Measurements from ENCODE around the gene PPP3CA.
"Not testable (repeated sequence)": the region's sequence is repeated elsewhere in the genome, so short reads cannot be mapped to it uniquely, and the experiment has no call there.

PPP3CA gene

GRCh38 chr4:101205916-101206315 is 141.4 kb downstream of the PPP3CA start:
- no peak for DNase-seq

DNA sequence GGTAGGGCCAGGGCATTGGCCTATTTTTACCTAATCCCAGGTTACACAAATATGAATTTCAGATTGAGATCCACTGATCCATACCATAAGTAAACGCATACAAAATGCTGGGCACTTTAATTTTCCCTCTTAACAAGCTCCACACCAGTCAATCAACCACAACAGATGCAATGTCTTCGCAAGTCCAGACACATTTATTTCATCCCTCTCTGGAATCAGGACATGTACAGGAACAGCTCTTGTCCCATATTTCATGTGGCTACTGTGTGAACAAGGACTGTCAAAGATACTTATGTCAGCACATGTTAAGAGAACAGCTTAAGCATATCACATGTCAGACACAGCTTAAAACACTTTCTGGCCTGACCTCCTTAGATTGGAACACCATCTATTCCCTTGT is 145.9 kb downstream of the PPP3CA start:
- DNase-seq = no peak

DNA sequence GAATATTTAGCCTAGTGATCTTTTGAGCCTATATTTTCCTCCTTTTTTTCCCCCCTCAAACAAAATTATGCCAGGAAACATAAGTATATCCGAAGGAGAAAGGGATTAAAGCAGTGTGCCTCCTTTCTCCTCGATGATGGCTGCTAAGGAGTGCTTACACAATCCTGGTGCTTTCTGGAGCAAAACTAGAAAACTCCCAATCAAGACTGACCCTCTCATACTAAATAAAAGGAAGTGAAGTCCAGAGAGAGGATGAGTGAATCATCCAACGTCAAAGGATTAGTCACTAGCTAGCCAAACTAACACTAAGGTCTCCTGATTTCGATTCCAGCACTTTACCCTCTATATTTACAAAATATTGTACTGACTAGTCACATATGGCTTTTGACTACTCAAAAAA is 146.8 kb downstream of the PPP3CA start:
- DNase-seq = no peak

DNA sequence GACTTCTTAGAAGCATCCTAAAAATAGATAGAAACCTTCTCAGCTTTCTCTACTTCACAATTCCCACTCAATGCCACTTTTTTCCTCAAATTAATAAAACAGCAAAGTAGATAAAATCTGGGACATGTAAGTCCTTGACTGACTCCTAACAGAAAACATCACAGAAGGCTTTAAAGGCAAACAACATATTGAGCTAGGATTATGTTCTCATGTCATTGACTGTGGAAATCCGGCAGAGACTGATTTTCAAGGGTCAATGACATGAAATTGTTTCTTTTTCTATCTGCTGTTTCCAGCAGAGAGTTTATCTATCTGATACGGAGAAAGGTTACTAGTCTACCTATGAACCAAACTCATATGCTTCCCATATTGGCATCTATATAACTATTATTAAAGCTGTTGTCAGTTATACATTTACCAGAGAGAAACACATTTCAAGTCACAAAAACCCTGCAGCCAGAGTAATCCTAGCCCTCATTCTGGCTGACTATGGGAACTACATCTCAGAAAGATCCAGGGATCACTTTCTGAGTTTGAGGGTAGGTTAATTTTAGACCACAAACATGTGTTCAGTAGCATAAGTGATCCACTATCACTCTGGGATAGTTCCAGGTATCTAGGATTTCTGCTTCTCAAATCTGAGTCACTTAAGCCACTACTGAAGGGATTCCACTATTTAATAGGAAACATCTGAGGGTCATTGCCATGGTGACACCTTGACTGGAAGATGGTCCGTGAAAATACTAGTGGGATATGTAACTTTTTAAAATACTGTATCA is 147.6 kb downstream of the PPP3CA start:
- no peak for DNase-seq

DNA sequence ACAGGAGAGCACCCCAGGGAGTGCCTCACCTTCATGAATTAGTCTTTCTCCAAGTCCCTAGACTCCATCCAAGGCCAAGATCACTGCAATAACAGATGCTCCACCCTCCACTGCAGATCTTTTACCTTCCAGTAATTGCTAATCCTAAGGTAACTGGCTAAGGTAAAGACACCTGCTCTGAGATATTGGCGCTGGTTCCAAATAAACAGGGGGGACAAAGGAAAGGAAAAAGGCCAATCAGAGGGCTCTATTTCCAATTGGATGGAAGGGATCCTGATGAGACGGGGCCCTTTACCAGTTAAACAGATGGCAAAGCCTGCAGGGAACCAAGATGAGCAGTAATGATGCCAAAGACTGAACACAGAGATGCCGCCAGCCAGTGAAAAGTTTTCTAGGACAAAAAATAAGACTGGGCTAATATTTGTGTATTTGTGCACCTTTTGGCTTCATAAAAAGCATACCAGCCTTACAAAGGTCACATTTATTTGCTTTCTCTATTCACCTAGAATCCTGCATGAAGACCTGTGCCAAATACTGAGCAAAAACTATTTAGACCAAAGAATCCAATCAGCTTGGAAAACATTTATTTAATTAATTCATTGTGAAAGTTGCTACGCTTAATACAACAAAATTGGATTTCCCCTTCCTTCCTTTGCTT is 148.5 kb downstream of the PPP3CA start:
- no peak for DNase-seq

- no peak for DNase-seq
These were observed 150.0 kb downstream of the PPP3CA start for GRCh38 chr4:101197350-101197749.

DNA sequence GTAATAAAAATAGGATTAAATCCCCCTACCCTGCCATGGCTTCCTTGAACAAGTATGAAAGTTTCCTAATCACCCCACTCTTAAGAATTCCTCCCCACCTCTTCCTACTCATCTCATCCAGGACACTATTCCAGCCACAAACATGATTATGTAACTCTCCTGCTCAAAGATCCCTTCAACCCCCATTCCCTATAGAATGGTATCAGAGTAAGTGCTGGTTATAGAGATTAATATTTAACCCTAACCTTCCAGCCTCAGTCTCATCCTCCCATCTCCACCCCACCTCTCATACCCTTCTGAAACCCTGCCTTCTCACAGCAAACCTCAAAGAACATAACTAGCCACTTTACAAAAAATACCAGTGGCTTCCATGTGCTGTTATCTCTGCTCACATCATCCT is 155.1 kb downstream of the PPP3CA start:
- DNase-seq = no peak

DNA sequence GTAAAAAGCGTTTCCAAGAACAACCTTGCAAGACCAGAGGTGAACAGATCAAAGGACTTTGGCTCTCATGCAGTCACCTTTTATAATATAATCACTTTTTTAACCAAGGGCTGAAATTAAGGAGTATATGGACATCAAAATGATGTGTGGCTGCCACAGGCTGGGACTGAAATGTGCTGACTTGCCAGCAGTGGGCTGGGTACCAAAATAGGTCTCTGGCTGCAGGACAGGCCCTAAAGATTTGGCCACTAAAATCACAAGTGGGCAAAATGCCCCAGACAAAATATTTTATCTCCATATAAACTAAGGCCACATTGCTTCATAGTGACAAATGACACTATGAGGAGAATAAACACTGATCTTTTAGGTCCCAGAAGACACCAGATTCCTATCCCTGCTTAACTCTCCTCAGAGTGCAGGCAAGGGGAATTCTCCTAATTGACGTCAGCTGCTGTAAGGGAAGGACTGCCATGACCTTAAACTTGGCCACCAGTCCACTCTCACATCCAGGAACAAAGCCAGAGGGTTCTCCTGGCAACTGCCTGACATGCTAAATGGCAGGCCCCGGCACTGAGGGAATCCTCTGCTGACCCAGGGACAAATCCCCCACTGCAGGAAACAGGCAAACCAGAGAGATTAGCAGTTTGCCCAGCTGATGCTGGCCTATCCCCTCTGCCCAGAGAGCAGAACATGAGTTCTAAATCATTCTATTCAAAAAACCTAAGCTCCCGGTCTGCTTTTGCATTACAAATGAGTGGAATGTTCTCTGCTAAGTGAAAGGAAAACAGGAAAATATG is 155.8 kb downstream of the PPP3CA start:
- DNase-seq = no peak

GRCh38 chr4:101190751-101191150 is 156.6 kb downstream of the PPP3CA start:
- DNase-seq = no peak

- DNase-seq = no peak
These were observed 158.4 kb downstream of the PPP3CA start for GRCh38 chr4:101188906-101189305.

DNA sequence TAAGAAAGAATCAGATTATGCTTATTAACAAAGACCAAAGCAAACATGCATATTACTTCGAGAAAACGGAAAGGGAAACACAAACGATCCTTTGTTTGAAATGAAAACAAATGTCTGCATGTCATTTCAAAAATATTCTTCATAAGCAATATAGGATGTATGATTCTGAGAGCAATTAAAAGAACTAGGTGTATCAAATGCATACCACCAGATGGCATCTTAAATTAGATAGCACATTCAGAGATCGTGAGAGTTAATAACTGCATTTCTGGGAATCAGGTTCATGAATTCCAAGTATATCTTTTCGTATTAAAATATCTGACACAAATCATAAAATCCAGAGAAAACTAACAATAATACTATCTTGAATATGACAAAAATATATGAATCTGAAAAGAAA is 159.5 kb downstream of the PPP3CA start:
- DNase-seq = no peak

DNA sequence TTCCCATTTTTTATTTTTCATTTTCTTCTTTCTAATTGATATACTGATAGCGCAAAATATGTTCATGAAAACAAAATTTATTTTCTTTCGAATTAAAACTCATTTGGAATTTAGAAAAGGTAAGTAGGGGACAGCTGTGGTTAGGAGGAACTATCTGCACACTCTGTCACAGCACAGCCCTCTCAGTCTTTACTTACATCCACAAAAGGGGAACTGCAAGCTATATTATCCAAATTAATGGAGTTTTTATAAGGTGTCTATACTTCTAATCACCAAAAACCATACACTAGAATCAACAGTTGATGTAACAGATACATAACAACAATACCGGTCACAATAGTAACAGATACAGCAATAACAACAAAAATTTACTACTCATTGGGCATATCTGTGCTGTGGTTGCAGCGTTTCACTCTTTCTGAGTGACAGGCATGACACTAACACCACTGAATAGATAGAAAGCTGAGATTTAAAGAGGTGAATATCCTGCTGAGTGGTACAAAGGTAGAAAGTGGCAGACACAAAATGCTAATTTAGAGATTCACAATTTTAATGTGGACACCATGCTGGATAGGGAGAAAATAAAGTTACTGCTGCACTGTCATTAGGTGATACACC is 160.7 kb downstream of the PPP3CA start:
- no peak for DNase-seq

- DNase-seq = no peak
These were observed 162.7 kb downstream of the PPP3CA start for GRCh38 chr4:101184668-101185067.

DNA sequence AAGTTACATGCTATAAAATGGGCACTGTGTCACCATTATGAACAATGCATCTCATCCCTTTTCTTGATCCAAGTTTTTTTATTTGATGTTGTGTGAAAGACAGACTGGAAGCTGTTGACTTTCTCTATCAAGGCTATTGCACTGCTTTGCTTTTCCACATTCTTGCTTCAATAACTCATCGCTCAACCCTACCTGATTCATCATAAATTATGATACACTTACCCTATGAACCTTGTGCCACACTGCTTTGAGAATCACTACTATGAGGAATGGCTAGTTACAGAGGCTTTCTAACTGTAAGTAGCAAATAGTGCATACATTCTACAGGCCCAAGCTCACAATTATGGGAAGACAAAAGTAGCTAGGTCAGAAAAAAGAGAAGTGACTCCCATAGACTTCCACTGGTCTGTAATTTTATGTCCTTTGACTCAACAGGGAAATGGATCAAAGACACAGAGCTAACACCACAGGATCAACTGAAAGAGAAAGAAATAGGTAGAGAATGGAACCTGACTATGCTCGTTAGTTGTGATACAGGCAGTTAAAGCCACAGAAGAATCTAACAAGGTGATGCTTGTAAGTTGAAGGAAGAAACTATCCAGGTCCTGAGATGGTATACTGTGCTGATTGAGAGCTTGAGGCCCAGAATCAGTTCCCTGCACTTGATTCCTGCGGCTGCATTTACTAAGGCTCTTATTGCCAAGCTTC is 163.5 kb downstream of the PPP3CA start:
- no peak for DNase-seq

DNA sequence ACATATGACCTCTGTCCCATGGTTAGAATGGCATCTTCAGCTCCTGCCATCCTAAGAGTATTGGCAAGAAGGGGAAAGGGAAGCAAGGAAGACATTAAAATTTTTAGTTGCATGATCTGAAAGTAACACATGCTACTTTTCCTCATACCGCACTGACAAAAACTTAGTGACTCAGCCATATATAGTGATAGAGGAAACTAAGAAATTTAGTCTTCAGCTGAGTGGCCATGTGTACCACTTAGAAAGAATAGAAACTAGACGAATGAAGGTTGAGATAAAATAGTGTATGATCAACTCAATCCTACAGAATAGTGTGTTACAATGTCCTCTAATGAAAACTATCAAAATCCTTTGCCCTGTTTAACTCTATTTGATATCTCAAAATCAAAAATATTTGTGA is 164.1 kb downstream of the PPP3CA start:
- DNase-seq = no peak

GRCh38 chr4:101182688-101183087 is 164.6 kb downstream of the PPP3CA start:
- not testable (repeated sequence) for DNase-seq

DNA sequence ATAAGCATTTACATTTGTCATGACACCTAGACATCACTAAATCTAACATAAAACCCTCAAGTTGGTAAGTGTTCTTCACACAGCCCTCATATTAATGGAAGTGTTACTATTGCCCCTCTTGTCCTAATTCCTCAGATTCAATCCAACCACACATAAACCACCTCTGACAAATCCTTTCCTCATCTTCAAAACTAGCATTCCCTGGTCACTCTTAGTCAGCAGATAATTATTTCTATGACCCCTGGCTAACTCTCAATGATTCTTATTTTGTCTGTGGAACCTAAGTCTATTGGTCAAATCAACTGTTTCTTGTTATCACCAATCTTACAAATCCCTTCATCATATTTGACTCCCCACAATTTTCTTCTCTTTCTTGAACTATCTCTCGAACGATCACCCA is 168.6 kb downstream of the PPP3CA start:
- DNase-seq = no peak

DNA sequence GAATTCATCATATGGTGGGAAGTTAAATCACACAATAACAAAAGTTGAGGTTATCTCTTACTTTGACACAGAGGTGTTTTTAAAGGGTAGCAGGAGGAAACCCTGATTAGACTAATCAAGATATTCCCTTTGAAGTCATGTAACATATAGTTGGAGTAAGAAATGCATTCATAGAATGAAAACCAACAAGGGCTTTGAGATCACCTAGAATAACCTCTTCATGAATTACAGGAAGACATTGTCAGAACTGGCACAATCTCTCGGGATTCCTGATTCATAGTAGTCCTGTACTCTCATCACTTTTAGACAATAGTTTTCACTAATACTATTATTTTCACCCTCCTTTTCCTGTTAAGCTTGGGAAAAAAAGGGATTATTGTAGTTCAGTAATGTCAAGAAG is 170.2 kb downstream of the PPP3CA start:
- DNase-seq = no peak

DNA sequence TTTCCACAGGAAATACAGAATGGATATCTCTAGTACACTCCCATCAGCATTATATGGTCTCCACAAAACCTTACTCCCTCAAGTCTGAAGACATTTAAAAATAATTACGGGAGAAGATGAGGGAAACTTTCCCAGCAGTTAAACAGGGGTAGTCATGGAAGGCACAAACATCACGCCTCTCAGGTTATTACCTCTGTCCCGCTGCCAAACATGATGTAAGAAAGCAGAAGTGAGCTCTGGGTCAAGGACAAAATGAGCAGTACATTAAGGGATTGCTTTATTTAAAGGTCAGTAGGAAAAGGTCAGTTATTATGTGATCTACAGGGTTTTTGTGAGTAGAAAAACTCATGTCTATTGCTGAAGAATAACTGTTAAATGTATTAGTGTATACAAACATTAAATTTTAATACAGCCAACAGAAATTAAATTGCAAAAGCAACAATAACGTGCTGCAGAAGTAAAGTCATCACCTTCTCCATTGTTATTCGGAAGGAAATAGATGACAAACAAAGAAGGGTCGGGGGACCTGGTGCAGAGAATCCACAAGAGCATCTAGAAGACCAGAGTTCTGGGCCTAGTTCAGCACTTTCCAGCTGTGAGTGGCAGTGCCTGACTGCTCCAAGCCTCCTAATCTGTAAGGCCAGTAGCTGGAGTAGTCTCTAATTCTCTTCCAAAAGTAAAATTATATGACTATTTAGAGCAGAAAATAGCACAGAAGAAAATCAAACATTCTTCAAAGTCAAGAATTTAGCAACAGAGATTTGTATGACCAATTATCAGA is 171.2 kb downstream of the PPP3CA start:
- no peak for DNase-seq

DNA sequence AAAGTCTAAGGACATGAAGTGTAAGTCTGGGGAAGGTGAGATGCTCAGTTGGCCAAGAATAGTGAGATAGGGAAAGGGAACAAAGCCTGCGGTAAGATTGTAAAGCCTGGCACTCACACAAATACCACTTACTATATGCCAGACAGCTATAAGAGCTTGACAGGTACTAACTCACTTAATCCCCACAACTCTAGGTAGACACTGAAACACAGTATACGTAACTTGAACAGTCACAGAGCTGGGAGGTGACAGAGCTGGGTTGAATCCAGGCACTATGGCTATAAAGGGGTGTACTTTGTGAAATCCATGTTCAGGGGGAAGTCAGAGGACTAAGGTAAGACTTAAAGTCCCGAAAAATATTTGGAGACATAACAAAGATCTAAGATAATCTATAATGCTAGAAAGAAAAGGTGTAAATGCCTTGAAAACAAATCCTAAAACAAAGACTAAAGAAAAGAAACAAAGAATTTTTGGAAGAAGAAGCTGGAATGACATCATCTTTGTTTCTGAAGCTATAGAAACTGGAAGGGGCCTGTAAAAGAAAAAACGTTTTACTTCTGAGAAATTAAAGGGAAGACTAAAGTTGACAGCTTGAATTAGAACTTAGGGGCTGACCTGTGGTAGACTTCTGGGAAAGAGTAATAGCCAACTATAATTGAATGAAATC is 172.5 kb downstream of the PPP3CA start:
- DNase-seq = no peak

DNA sequence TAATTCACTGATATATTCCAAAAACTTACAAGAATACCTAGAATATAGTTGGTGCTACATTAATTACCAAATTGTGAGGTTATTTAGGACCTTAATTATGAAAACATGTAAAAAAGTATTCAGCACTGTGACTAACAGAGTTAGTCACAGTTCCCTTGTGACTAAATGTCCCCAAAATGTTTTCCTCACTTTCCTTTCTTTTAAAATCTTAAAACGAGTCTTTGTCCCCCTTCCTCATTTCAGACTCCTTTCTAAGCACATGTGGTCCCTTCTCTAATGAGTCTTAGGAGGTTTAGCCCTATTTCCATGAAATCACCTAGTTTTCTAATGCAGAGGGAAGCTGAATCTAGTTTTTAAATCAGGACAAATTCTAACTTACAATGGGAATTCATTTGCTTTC is 175.0 kb downstream of the PPP3CA start:
- DNase-seq = no peak
